HCT116 (cell line): ENCODE measurements around the gene NOP14. TPM values are rescaled to one million over a fixed set of nuclear protein-coding genes. Genes with fewer than 3 reads are reported as not detected.

Source experiments
- ATAC-seq: fragments of 200-7000 bp; cut with Tn5 transposase; 2 replicates; pipeline ENCODE4 v1.9.1; 2020; ENCODE audit warnings: mild to moderate bottlenecking, moderate library complexity
- BruUV-seq: library from RNA; stranded (reverse); fragments of 400-500 nt; replicated peaks from 2 replicates; lab custom pipeline; 2021; lab: Mats Ljungman, UMichigan
- CTCF ChIA-PET: fragments of 300-600 bp; sonication (Branson Sonifier 250); formaldehyde crosslinking; loops from one replicate; lab custom pipeline; 2021; ENCODE audit warnings: antibody characterized with exemption; lab: Charles Lee
- POLR2A ChIA-PET: fragments of 300-600, 350-600 bp; sonication (Branson Sonifier 250); formaldehyde crosslinking; loops from one replicate; lab custom pipeline; 2021; ENCODE audit warnings: antibody characterized with exemption; lab: Charles Lee
- RAD21 ChIA-PET, 2 experiments: fragments of 300-600 bp; sonication (Branson Sonifier 250); formaldehyde crosslinking; loops; one replicate each; lab custom pipeline; 2023; ENCODE audit warnings: low total read pairs in 2 of 2; ENCODE audit not compliant: uncharacterized antibody in 2 of 2, unreplicated experiment in 2 of 2, low non-redundant PET in 1 of 2; lab: Charles Lee
- DNase-seq: peaks from one replicate; pipeline ENCODE4 v3.0.0-alpha.2; 2010; ENCODE audit warnings: low read depth, low spot score
- H2AFZ ChIP-seq: fragments of 200-600 bp; shearing (Covaris generic), sonication (generic); 2 replicates; pipeline ENCODE4 v1.6.1; 2017; ENCODE audit warnings: low read depth, mixed run types, mixed read lengths, antibody characterized with exemption, low read length; ENCODE audit not compliant: poor library complexity, severe bottlenecking
- H3K27ac ChIP-seq: 2 replicates; pipeline ENCODE4 v1.5.1; 2012; ENCODE audit warnings: low read depth, low read length
- H3K27me3 ChIP-seq: fragments of 200-600 bp; sonication (generic); 2 replicates; pipeline ENCODE4 v1.6.1; 2016; ENCODE audit warnings: mixed run types, low read length, mixed read lengths; ENCODE audit not compliant: insufficient read depth
- H3K36me3 ChIP-seq, 2 experiments: fragments of 200-500 bp in 1 of 2; fragments of 200-600 bp in 1 of 2; sonication (Bioruptor generic) in 1 of 2; sonication (generic) in 1 of 2; 2 replicates each; pipeline versions ENCODE4 v1.5.1 to v1.6.1; 2014 to 2016; ENCODE audit warnings: low read length in 2 of 2, inconsistent platforms in 1 of 2, mixed read lengths in 1 of 2, mixed run types in 1 of 2; ENCODE audit not compliant: insufficient read depth in 2 of 2, control insufficient read depth in 1 of 2
- H3K4me1 ChIP-seq, 2 experiments: fragments of 200-600 bp in 1 of 2; sonication (generic) in 1 of 2; 2 replicates each; pipeline versions ENCODE4 v1.5.1 to v1.6.1; 2012 to 2017; ENCODE audit warnings: low read length in 2 of 2, inconsistent platforms in 1 of 2, mild to moderate bottlenecking in 1 of 2, mixed read lengths in 1 of 2, mixed run types in 1 of 2, moderate library complexity in 1 of 2; ENCODE audit not compliant: insufficient read depth in 2 of 2, control insufficient read depth in 1 of 2
- H3K4me2 ChIP-seq: fragments of 200-600 bp; sonication (generic); 2 replicates; pipeline ENCODE4 v1.6.1; 2017; ENCODE audit warnings: mixed run types, low read length, mixed read lengths
- H3K4me3 ChIP-seq, 2 experiments: fragments of 200-600 bp in 1 of 2; sonication (generic) in 1 of 2; replicated peaks in 1 of 2; 2 replicates each; pipeline ENCODE4 v1.5.1; 2011 to 2016; ENCODE audit warnings: low read length in 2 of 2, control low read depth in 1 of 2, low read depth in 1 of 2, mild to moderate bottlenecking in 1 of 2, mixed read lengths in 1 of 2, mixed run types in 1 of 2
- H3K79me2 ChIP-seq: fragments of 200-600 bp; sonication (generic); 2 replicates; pipeline ENCODE4 v1.6.1; 2017; ENCODE audit warnings: mild to moderate bottlenecking, mixed run types, low read length, moderate library complexity, mixed read lengths; ENCODE audit not compliant: insufficient read depth
- H3K9ac ChIP-seq: fragments of 200-600 bp; sonication (generic); 2 replicates; pipeline ENCODE4 v1.6.1; 2016; ENCODE audit warnings: low read length, mixed read lengths
- H3K9me2 ChIP-seq: fragments of 200-600 bp; sonication (generic), shearing (Covaris generic); 2 replicates; pipeline ENCODE4 v1.6.1; 2017; ENCODE audit warnings: mixed run types, mild to moderate bottlenecking, moderate library complexity; ENCODE audit not compliant: insufficient read depth
- H3K9me3 ChIP-seq, 2 experiments: fragments of 200-500 bp in 1 of 2; fragments of 200-600 bp in 1 of 2; sonication (Bioruptor generic) in 1 of 2; sonication (generic) in 1 of 2; 2 replicates each; pipeline ENCODE4 v1.6.1; 2014 to 2017; ENCODE audit warnings: low read length in 2 of 2, mixed read lengths in 2 of 2, inconsistent platforms in 1 of 2, low read depth in 1 of 2, mild to moderate bottlenecking in 1 of 2, mixed run types in 1 of 2, moderate library complexity in 1 of 2; ENCODE audit not compliant: control insufficient read depth in 1 of 2, insufficient read depth in 1 of 2
- H4K20me1 ChIP-seq: fragments of 200-600 bp; sonication (generic), shearing (Covaris generic); 2 replicates; pipeline ENCODE4 v1.6.1; 2017; ENCODE audit warnings: mixed run types, mild to moderate bottlenecking, moderate library complexity; ENCODE audit not compliant: insufficient read depth
- CEBPB ChIP-seq: IDR thresholded peaks from 2 replicates; pipeline ENCODE4 v1.6.1; 2012; ENCODE audit warnings: low read depth
- CTCF ChIP-seq, 3 experiments: fragments of 200-600 bp in 1 of 3; sonication (generic) in 1 of 3; IDR thresholded peaks in 2 of 3; conservative IDR thresholded peaks in 1 of 3; 2 replicates each; pipeline ENCODE4 v1.5.1; 2012 to 2017; ENCODE audit warnings: low read depth in 2 of 3, low read length in 2 of 3, antibody characterized with exemption in 1 of 3, borderline replicate concordance in 1 of 3, control low read depth in 1 of 3, mild to moderate bottlenecking in 1 of 3, mixed read lengths in 1 of 3, mixed run types in 1 of 3, moderate library complexity in 1 of 3; ENCODE audit not compliant: insufficient read depth in 1 of 3
- EGR1 ChIP-seq: IDR thresholded peaks from 2 replicates; pipeline ENCODE4 v1.6.1; 2012; ENCODE audit warnings: low read depth
- EZH2 ChIP-seq: fragments of 200-600 bp; sonication (generic); IDR thresholded peaks from 2 replicates; pipeline ENCODE4 v1.6.1; 2017; ENCODE audit warnings: antibody characterized with exemption, mixed run types
- JUND ChIP-seq: IDR thresholded peaks from 2 replicates; pipeline ENCODE4 v1.6.1; 2012
- MAX ChIP-seq: IDR thresholded peaks from 2 replicates; pipeline ENCODE4 v1.6.1; 2012
- POLR2AphosphoS5 ChIP-seq: IDR thresholded peaks from 2 replicates; pipeline ENCODE4 v1.6.1; 2011; ENCODE audit warnings: mild to moderate bottlenecking, low read depth, low read length, moderate library complexity
- RAD21 ChIP-seq: IDR thresholded peaks from 2 replicates; pipeline ENCODE4 v1.6.1; 2012; ENCODE audit warnings: low read depth, mild to moderate bottlenecking
- REST ChIP-seq: IDR thresholded peaks from 2 replicates; pipeline ENCODE4 v1.6.1; 2012; ENCODE audit warnings: low read depth
- SIN3A ChIP-seq: IDR thresholded peaks from 2 replicates; pipeline ENCODE4 v1.6.1; 2012; ENCODE audit warnings: low read depth
- SRF ChIP-seq: IDR thresholded peaks from 2 replicates; pipeline ENCODE4 v1.6.1; 2012; ENCODE audit warnings: low read depth
- ZBTB33 ChIP-seq: IDR thresholded peaks from 2 replicates; pipeline ENCODE4 v1.6.1; 2011; ENCODE audit warnings: mild to moderate bottlenecking, low read length, moderate library complexity; ENCODE audit not compliant: insufficient replicate concordance; ENCODE audit errors: extremely low read depth
- ZNF274 ChIP-seq: fragments of 200-500 bp; sonication (Bioruptor generic); IDR thresholded peaks from 2 replicates; pipeline ENCODE4 v1.6.1; 2014; ENCODE audit warnings: mild to moderate bottlenecking, low read depth, low read length, inconsistent platforms
- intact Hi-C: fragments of 100-400 bp; cut with micrococcal nuclease; formaldehyde crosslinking; loops from 2 replicates; pipeline ENCODE4 v1.10.0; 2022
- total RNA-seq: library from RNA; stranded (reverse); gene quantifications from one replicate; pipeline ENCODE4 v1.2.1, GENCODE V29; 2021; ENCODE audit not compliant: unreplicated experiment

NOP14 gene
- total RNA-seq, 1 experiment from 2014 or later = 67.3 TPM

GRCh38 chr4:2924765-2925301 lies 38.4 kb downstream of the NOP14 start:
- BruUV-seq = no TSS peak
- DNase-seq (no peak), ATAC-seq (no peak)
- H3K4me1 ChIP-seq = no peaks in the 10 kb centered on the region
- ChIA-PET POLR2A (no interaction called here), RAD21 (no interaction called here), CTCF (no interaction called here)
- no peak overlapping the region for H2AFZ ChIP-seq
- no peak overlapping the region for H3K27ac ChIP-seq
- no peaks in the 10 kb centered on the region for H3K79me2 ChIP-seq
- H3K9me3 ChIP-seq = no peaks in the 10 kb centered on the region
- no peaks in the 10 kb centered on the region for H3K27me3 ChIP-seq
- TF ChIP-seq MAX (no peak), ZNF274 (no peak), CEBPB (no peak), EZH2 (no peak), SRF (no peak), POLR2AphosphoS5 (no peak), CTCF (IDR thresholded peaks at IDR 0.05 in 2 of 3, conservative IDR thresholded peaks at IDR 0.05 in 1 of 3; ENCODE audit: borderline replicate concordance in 1 of 3, insufficient read depth in 1 of 3, low read depth in 2 of 3, low read length in 2 of 3) (no peak), JUND (no peak), REST (no peak), EGR1 (no peak), SIN3A (no peak), ZBTB33 (no peak), RAD21 (no peak)
- H4K20me1 ChIP-seq = no peaks in the 10 kb centered on the region
- no peak overlapping the region for H3K4me3 ChIP-seq
- intact Hi-C loops = no loop called here
- H3K36me3 ChIP-seq = peaks cover 4 to 7% of the 10 kb centered on the region in 2 experiments; a peak in 1 of 4 replicates
- H3K9me2 ChIP-seq = no peaks in the 10 kb centered on the region
- no peak overlapping the region for H3K9ac ChIP-seq
- no peak overlapping the region for H3K4me2 ChIP-seq
